Measurements from ENCODE around the gene SLC9A1. TPM values are rescaled to one million over a fixed set of nuclear protein-coding genes. Genes with fewer than 3 reads are reported as not detected.
A peak's percentile ranks its signal among the peaks of the same experiment; 100 is the strongest.

The SLC9A1 gene
- total RNA-seq, 1 donor from 2014 or later, result 34.2 TPM

- no peak for TF ChIP-seq CTCF (IDR thresholded peaks at IDR 0.05)
- Mint-ChIP-seq H3K4me3 (ENCODE audit: unreplicated experiment) (no peak overlapping the region), H3K36me3 (ENCODE audit: unreplicated experiment) (no peaks in the 10 kb centered on the region), H3K9me3 (ENCODE audit: unreplicated experiment) (no peaks in the 10 kb centered on the region), H3K27me3 (ENCODE audit: unreplicated experiment) (no peaks in the 10 kb centered on the region), H3K4me1 (ENCODE audit: unreplicated experiment) (peaks cover 47% of the 10 kb centered on the region), H3K27ac (ENCODE audit: unreplicated experiment) (peak overlapping the region; percentile 40)
- no peak for DNase-seq (ENCODE audit: extremely low spot score, unreplicated experiment)
Measured at GRCh38 chr1:27147842-27148518, 6.9 kb downstream of the SLC9A1 start.

- no peaks in the 10 kb centered on the region for H3K27me3 Mint-ChIP-seq (ENCODE audit: unreplicated experiment)
- no peaks in the 10 kb centered on the region for H3K9me3 Mint-ChIP-seq (ENCODE audit: unreplicated experiment)
- TF ChIP-seq CTCF (IDR thresholded peaks at IDR 0.05), result no peak
- H3K4me1 Mint-ChIP-seq (ENCODE audit: unreplicated experiment), result peaks cover 46% of the 10 kb centered on the region
- H3K36me3 Mint-ChIP-seq (ENCODE audit: unreplicated experiment), result no peaks in the 10 kb centered on the region
- peak overlapping the region; percentile 84 for H3K27ac Mint-ChIP-seq (ENCODE audit: unreplicated experiment)
- no peak overlapping the region for H3K4me3 Mint-ChIP-seq (ENCODE audit: unreplicated experiment)
- no peak for DNase-seq (ENCODE audit: extremely low spot score, unreplicated experiment)
Measured at GRCh38 chr1:27145934-27146354, 9.0 kb downstream of the SLC9A1 start.

- Mint-ChIP-seq H3K36me3 (ENCODE audit: unreplicated experiment) (no peaks in the 10 kb centered on the region), H3K9me3 (ENCODE audit: unreplicated experiment) (no peaks in the 10 kb centered on the region), H3K27me3 (ENCODE audit: unreplicated experiment) (no peaks in the 10 kb centered on the region), H3K4me1 (ENCODE audit: unreplicated experiment) (peaks cover 47% of the 10 kb centered on the region), H3K4me3 (ENCODE audit: unreplicated experiment) (no peak overlapping the region), H3K27ac (ENCODE audit: unreplicated experiment) (peak overlapping the region; percentile 84)
- no peak for DNase-seq (ENCODE audit: extremely low spot score, unreplicated experiment)
- no peak for TF ChIP-seq CTCF (IDR thresholded peaks at IDR 0.05)
Measured at GRCh38 chr1:27144920-27145661, 9.8 kb downstream of the SLC9A1 start.

GRCh38 chr1:27144049-27144748, 10.7 kb downstream of the SLC9A1 start:
- Mint-ChIP-seq H3K4me3 (ENCODE audit: unreplicated experiment) (no peak overlapping the region), H3K27ac (ENCODE audit: unreplicated experiment) (no peak overlapping the region), H3K4me1 (ENCODE audit: unreplicated experiment) (peaks cover 53% of the 10 kb centered on the region), H3K36me3 (ENCODE audit: unreplicated experiment) (no peaks in the 10 kb centered on the region), H3K9me3 (ENCODE audit: unreplicated experiment) (no peaks in the 10 kb centered on the region), H3K27me3 (ENCODE audit: unreplicated experiment) (no peaks in the 10 kb centered on the region)
- no peak for TF ChIP-seq CTCF (IDR thresholded peaks at IDR 0.05)
- no peak for DNase-seq (ENCODE audit: extremely low spot score, unreplicated experiment)

GRCh38 chr1:27143401-27143800, 11.5 kb downstream of the SLC9A1 start:
- Mint-ChIP-seq H3K36me3 (ENCODE audit: unreplicated experiment) (no peaks in the 10 kb centered on the region), H3K9me3 (ENCODE audit: unreplicated experiment) (no peaks in the 10 kb centered on the region), H3K4me1 (ENCODE audit: unreplicated experiment) (peaks cover 60% of the 10 kb centered on the region), H3K4me3 (ENCODE audit: unreplicated experiment) (no peak overlapping the region), H3K27me3 (ENCODE audit: unreplicated experiment) (no peaks in the 10 kb centered on the region), H3K27ac (ENCODE audit: unreplicated experiment) (peak overlapping the region; percentile 20)
- TF ChIP-seq CTCF (IDR thresholded peaks at IDR 0.05), result no peak
- DNase-seq (ENCODE audit: extremely low spot score, unreplicated experiment), result no peak
